ENCODE data around the gene ORAI3. TPM values are rescaled to one million over a fixed set of nuclear protein-coding genes. Genes with fewer than 3 reads are reported as not detected.

Gene ORAI3
- total and polyA plus RNA-seq, 2 donors from 2014 or later: 23.1 to 32.3 TPM

- Histone ChIP-seq H3K36me3 (ENCODE audit: control insufficient read depth in 2 of 3, insufficient read depth in 3 of 3, low read length in 3 of 3) (no peaks in the 10 kb centered on the region), H3K27me3 (ENCODE audit: control insufficient read depth, insufficient read depth, low read length) (peaks cover 2% of the 10 kb centered on the region), H3K4me1 (ENCODE audit: control insufficient read depth in 2 of 3, insufficient read depth in 2 of 3, low read depth in 1 of 3, low read length in 3 of 3) (peaks cover 0 to 9% (median 0%) of the 10 kb centered on the region in 3 donors), H3K9me3 (ENCODE audit: control insufficient read depth in 2 of 3, insufficient read depth in 1 of 3, low read length in 3 of 3) (no peaks in the 10 kb centered on the region), H3K9ac (ENCODE audit: low read length in 3 of 3) (peak overlapping the region in 1 of 3 donors; percentile 77), H3K27ac (ENCODE audit: low read depth in 2 of 2, low read length in 2 of 2) (peak overlapping the region; percentile 30 to 74), H3K4me3 (ENCODE audit: low read length in 3 of 3) (peak overlapping the region; percentile 45 to 76 (median 73))
- TF ChIP-seq CTCF (IDR thresholded peaks at IDR 0.05; ENCODE audit: borderline replicate concordance, extremely low read depth, insufficient read depth): no peak
- no peak for DNase-seq
- intact Hi-C loops (cut with DNase I): no loop called here
- no peak for FAIRE-seq
Observed at GRCh38 chr16:30996324-30996984, 47.6 kb downstream of the ORAI3 start.

- Histone ChIP-seq H3K4me3 (ENCODE audit: low read length in 3 of 3) (peak overlapping the region; percentile 45 to 76 (median 73)), H3K36me3 (ENCODE audit: control insufficient read depth in 2 of 3, insufficient read depth in 3 of 3, low read length in 3 of 3) (no peaks in the 10 kb centered on the region), H3K9me3 (ENCODE audit: control insufficient read depth in 2 of 3, insufficient read depth in 1 of 3, low read length in 3 of 3) (no peaks in the 10 kb centered on the region), H3K27me3 (ENCODE audit: control insufficient read depth, insufficient read depth, low read length) (peaks cover 2% of the 10 kb centered on the region), H3K9ac (ENCODE audit: low read length in 3 of 3) (peak overlapping the region in 2 of 3 donors; percentile 22 to 77), H3K27ac (ENCODE audit: low read depth in 2 of 2, low read length in 2 of 2) (peak overlapping the region; percentile 47 to 74), H3K4me1 (ENCODE audit: control insufficient read depth in 2 of 3, insufficient read depth in 2 of 3, low read depth in 1 of 3, low read length in 3 of 3) (peaks cover 0 to 9% (median 0%) of the 10 kb centered on the region in 3 donors)
- DNase-seq (peak; percentile 24 to 95 (median 63)), FAIRE-seq (no peak)
- intact Hi-C loops (cut with DNase I): no loop called here
- no peak for TF ChIP-seq CTCF (IDR thresholded peaks at IDR 0.05; ENCODE audit: borderline replicate concordance, extremely low read depth, insufficient read depth)
Observed at GRCh38 chr16:30996985-30997724, 48.3 kb downstream of the ORAI3 start.

- Histone ChIP-seq H3K4me3 (ENCODE audit: low read length in 3 of 3) (peak overlapping the region in 2 of 3 donors; percentile 24 to 73), H3K27ac (ENCODE audit: low read depth in 2 of 2, low read length in 2 of 2) (peak overlapping the region; percentile 43 to 47), H3K36me3 (ENCODE audit: control insufficient read depth in 2 of 3, insufficient read depth in 3 of 3, low read length in 3 of 3) (no peaks in the 10 kb centered on the region), H3K4me1 (ENCODE audit: control insufficient read depth in 2 of 3, insufficient read depth in 2 of 3, low read depth in 1 of 3, low read length in 3 of 3) (peaks cover 0 to 9% (median 0%) of the 10 kb centered on the region in 3 donors), H3K9ac (ENCODE audit: low read length in 3 of 3) (peak overlapping the region in 1 of 3 donors; percentile 34), H3K27me3 (ENCODE audit: control insufficient read depth, insufficient read depth, low read length) (peaks cover 2% of the 10 kb centered on the region), H3K9me3 (ENCODE audit: control insufficient read depth in 2 of 3, insufficient read depth in 1 of 3, low read length in 3 of 3) (no peaks in the 10 kb centered on the region)
- intact Hi-C loops (cut with DNase I): no loop called here
- FAIRE-seq: no peak
- TF ChIP-seq CTCF (IDR thresholded peaks at IDR 0.05; ENCODE audit: borderline replicate concordance, extremely low read depth, insufficient read depth): no peak
- DNase-seq: no peak
Observed at GRCh38 chr16:30997725-30998711, 49.1 kb downstream of the ORAI3 start.

All from kidney (tissue), 14 donors.